Measurements from ENCODE around the gene CNPY3. TPM values are rescaled to one million over a fixed set of nuclear protein-coding genes. Genes with fewer than 3 reads are reported as not detected.
"Not testable (repeated sequence)": the region's sequence is repeated elsewhere in the genome, so short reads cannot be mapped to it uniquely, and the experiment has no call there.

Gene CNPY3
- polyA plus RNA-seq (2013, experiment 1 of 2) = 39.7 TPM
- 39.2 TPM for polyA plus RNA-seq (2013, experiment 2 of 2)

- H4K91ac ChIP-seq (ENCODE audit: low read depth, low read length, poor library complexity) = no peak within 1 kb of the TSS
- peak; percentile 97 for DNase-seq (ENCODE audit: low spot score)
- peaks cover 0 to under 1% of the 10 kb centered on the region in 2 donors for H3K9me3 ChIP-seq (replicated peaks in 1 of 2; ENCODE audit: control insufficient read depth in 2 of 2, insufficient read depth in 1 of 2, low read depth in 1 of 2, low read length in 2 of 2)
- H3K27ac ChIP-seq (replicated peaks; ENCODE audit: low read length) = peak within 1 kb of the TSS; percentile 90
- peak within 1 kb of the TSS; percentile 42 for H2BK15ac ChIP-seq (ENCODE audit: low read length)
- peak within 1 kb of the TSS; percentile 98 for H3K18ac ChIP-seq (ENCODE audit: low read length)
- no peak within 1 kb of the TSS for H3K23ac ChIP-seq (ENCODE audit: low read depth, low read length, poor library complexity)
- peak within 1 kb of the TSS; percentile 72 to 84 for H3K4me3 ChIP-seq (ENCODE audit: low read length in 2 of 2)
- H3K14ac ChIP-seq (ENCODE audit: low read length) = no peak within 1 kb of the TSS
- H2BK120ac ChIP-seq (ENCODE audit: low read depth, low read length) = no peak within 1 kb of the TSS
- H3K27me3 ChIP-seq (ENCODE audit: control insufficient read depth in 3 of 3, insufficient read depth in 3 of 3, low read depth in 1 of 3, low read length in 3 of 3) = no peaks in the 10 kb centered on the region
- no peak within 1 kb of the TSS for H4K8ac ChIP-seq (ENCODE audit: low read depth, low read length)
- peak within 1 kb of the TSS; percentile 42 for H2AK5ac ChIP-seq (ENCODE audit: low read depth, low read length)
- H2AFZ ChIP-seq (ENCODE audit: low read length) = peak within 1 kb of the TSS; percentile 92
- peak within 1 kb of the TSS; percentile 56 for H2BK5ac ChIP-seq (ENCODE audit: low read length)
- peak within 1 kb of the TSS; percentile 94 for H3K9ac ChIP-seq (ENCODE audit: low read depth, low read length, poor library complexity)
- WGBS, 2 donors (ENCODE audit: extremely low coverage in 2 of 2, insufficient read length in 2 of 2, insufficient replicate concordance in 1 of 2) = no CpG with 5 or more reads among the region's 63 CpGs
- H3K36me3 ChIP-seq (replicated peaks in 1 of 2; ENCODE audit: control insufficient read depth in 2 of 2, insufficient read depth in 2 of 2, low read length in 2 of 2) = peaks cover 6 to 30% of the 10 kb centered on the region in 2 donors
- peaks cover 4 to 5% of the 10 kb centered on the region in 2 donors for H3K4me1 ChIP-seq (ENCODE audit: control insufficient read depth in 2 of 2, insufficient read depth in 1 of 2, low read depth in 1 of 2, low read length in 2 of 2)
- peak within 1 kb of the TSS; percentile 82 for H3K4me2 ChIP-seq (ENCODE audit: insufficient read depth, low read length, poor library complexity, severe bottlenecking)
- H3K4ac ChIP-seq (ENCODE audit: low read length) = peak within 1 kb of the TSS; percentile 77
- peaks cover 5% of the 10 kb centered on the region for H3K79me1 ChIP-seq (ENCODE audit: low read depth, low read length)
- H2BK12ac ChIP-seq (ENCODE audit: low read length) = peak within 1 kb of the TSS; percentile 30
Measured at GRCh38 chr6:42928986-42929820, at the start of gene CNPY3. TSS of gene CNPY3 (plus strand) at chr6:42929480. CDS start at chr6:42929571, 91 bp downstream.

DNA sequence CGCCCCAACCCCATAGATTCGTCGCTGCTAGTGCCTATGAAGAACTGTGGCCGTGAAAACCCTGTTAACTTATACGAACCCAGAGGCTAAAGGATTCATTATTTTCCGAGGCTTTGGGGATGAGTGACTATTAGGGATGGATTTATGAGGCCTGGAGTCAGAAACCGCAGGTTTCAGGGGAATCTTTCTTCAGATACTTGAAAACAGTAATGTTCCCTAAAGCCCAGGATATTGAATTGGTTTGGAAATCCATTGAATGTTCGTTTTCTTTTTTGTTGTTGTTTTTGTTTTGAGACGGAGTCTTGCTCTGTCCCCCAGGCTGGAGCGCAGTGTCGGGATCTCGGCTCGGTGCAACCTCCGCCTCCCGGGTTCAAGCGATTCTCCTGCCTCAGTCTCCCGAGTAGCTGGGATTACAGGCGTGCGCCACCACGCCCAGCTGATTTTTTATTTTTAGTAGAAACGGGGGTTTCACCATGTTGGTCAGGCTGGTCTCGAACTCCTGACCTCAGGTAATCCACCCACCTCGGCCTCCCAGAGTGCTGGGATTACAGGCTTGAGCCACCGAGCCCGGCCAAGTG, 49.0 kb upstream of the CNPY3 start:
- Histone ChIP-seq H3K27ac (replicated peaks; ENCODE audit: low read length) (peak overlapping the region; percentile 43), H2AFZ (ENCODE audit: low read length) (peak overlapping the region; percentile 92), H2BK5ac (ENCODE audit: low read length) (peak overlapping the region; percentile 69), H3K9ac (ENCODE audit: low read depth, low read length, poor library complexity) (peak overlapping the region; percentile 83), H3K18ac (ENCODE audit: low read length) (peak overlapping the region; percentile 50), H3K14ac (ENCODE audit: low read length) (peak overlapping the region; percentile 11), H3K4me3 (ENCODE audit: low read length in 2 of 2) (peak overlapping the region; percentile 83 to 84), H3K36me3 (replicated peaks in 1 of 2; ENCODE audit: control insufficient read depth in 2 of 2, insufficient read depth in 2 of 2, low read length in 2 of 2) (peaks cover 24 to 45% of the 10 kb centered on the region in 2 donors), H3K4me2 (ENCODE audit: insufficient read depth, low read length, poor library complexity, severe bottlenecking) (peak overlapping the region; percentile 59)
- H3K4ac ChIP-seq (ENCODE audit: low read length); H3K23ac ChIP-seq (ENCODE audit: low read depth, low read length, poor library complexity); H3K79me1 ChIP-seq (ENCODE audit: low read depth, low read length); H2BK15ac ChIP-seq (ENCODE audit: low read length); H2BK12ac ChIP-seq (ENCODE audit: low read length); H4K8ac ChIP-seq (ENCODE audit: low read depth, low read length); H2BK120ac ChIP-seq (ENCODE audit: low read depth, low read length); DNase-seq (ENCODE audit: low spot score); H3K4me1 ChIP-seq (ENCODE audit: control insufficient read depth in 2 of 2, insufficient read depth in 1 of 2, low read depth in 1 of 2, low read length in 2 of 2); H2AK5ac ChIP-seq (ENCODE audit: low read depth, low read length); H3K9me3 ChIP-seq (replicated peaks in 1 of 2; ENCODE audit: control insufficient read depth in 2 of 2, insufficient read depth in 1 of 2, low read depth in 1 of 2, low read length in 2 of 2); H4K91ac ChIP-seq (ENCODE audit: low read depth, low read length, poor library complexity); H3K27me3 ChIP-seq (ENCODE audit: control insufficient read depth in 3 of 3, insufficient read depth in 3 of 3, low read depth in 1 of 3, low read length in 3 of 3): not testable (repeated sequence)
- no CpG with 5 or more reads among the region's 25 CpGs for WGBS, 2 donors (ENCODE audit: extremely low coverage in 2 of 2, insufficient read length in 2 of 2, insufficient replicate concordance in 1 of 2)

GRCh38 chr6:42880871-42881270, 48.4 kb upstream of the CNPY3 start:
- H4K8ac ChIP-seq (ENCODE audit: low read depth, low read length); DNase-seq (ENCODE audit: low spot score); H3K27ac ChIP-seq (replicated peaks; ENCODE audit: low read length); H2BK5ac ChIP-seq (ENCODE audit: low read length); H3K9me3 ChIP-seq (replicated peaks in 1 of 2; ENCODE audit: control insufficient read depth in 2 of 2, insufficient read depth in 1 of 2, low read depth in 1 of 2, low read length in 2 of 2); H3K18ac ChIP-seq (ENCODE audit: low read length); H3K23ac ChIP-seq (ENCODE audit: low read depth, low read length, poor library complexity); H3K4ac ChIP-seq (ENCODE audit: low read length); H3K4me1 ChIP-seq (ENCODE audit: control insufficient read depth in 2 of 2, insufficient read depth in 1 of 2, low read depth in 1 of 2, low read length in 2 of 2); H2BK15ac ChIP-seq (ENCODE audit: low read length); H4K91ac ChIP-seq (ENCODE audit: low read depth, low read length, poor library complexity); H2BK12ac ChIP-seq (ENCODE audit: low read length); H2AK5ac ChIP-seq (ENCODE audit: low read depth, low read length); H2BK120ac ChIP-seq (ENCODE audit: low read depth, low read length); H3K79me1 ChIP-seq (ENCODE audit: low read depth, low read length); H3K9ac ChIP-seq (ENCODE audit: low read depth, low read length, poor library complexity); H3K14ac ChIP-seq (ENCODE audit: low read length); H3K27me3 ChIP-seq (ENCODE audit: control insufficient read depth in 3 of 3, insufficient read depth in 3 of 3, low read depth in 1 of 3, low read length in 3 of 3); H2AFZ ChIP-seq (ENCODE audit: low read length): not testable (repeated sequence)
- WGBS, 2 donors (ENCODE audit: extremely low coverage in 2 of 2, insufficient read length in 2 of 2, insufficient replicate concordance in 1 of 2) = no CpG with 5 or more reads among the region's 12 CpGs
- Histone ChIP-seq H3K36me3 (replicated peaks in 1 of 2; ENCODE audit: control insufficient read depth in 2 of 2, insufficient read depth in 2 of 2, low read length in 2 of 2) (peaks cover 29 to 50% of the 10 kb centered on the region in 2 donors), H3K4me3 (ENCODE audit: low read length in 2 of 2) (peak overlapping the region in 1 of 2 donors; percentile 84), H3K4me2 (ENCODE audit: insufficient read depth, low read length, poor library complexity, severe bottlenecking) (peak overlapping the region; percentile 59)

- H4K91ac ChIP-seq (ENCODE audit: low read depth, low read length, poor library complexity) = no peak overlapping the region
- peaks cover 0 to 3% of the 10 kb centered on the region in 2 donors for H3K4me1 ChIP-seq (ENCODE audit: control insufficient read depth in 2 of 2, insufficient read depth in 1 of 2, low read depth in 1 of 2, low read length in 2 of 2)
- H2BK5ac ChIP-seq (ENCODE audit: low read length) = no peak overlapping the region
- no peak overlapping the region for H2AK5ac ChIP-seq (ENCODE audit: low read depth, low read length)
- no peak overlapping the region for H2BK12ac ChIP-seq (ENCODE audit: low read length)
- H3K36me3 ChIP-seq (replicated peaks in 1 of 2; ENCODE audit: control insufficient read depth in 2 of 2, insufficient read depth in 2 of 2, low read length in 2 of 2) = peaks cover 32 to 65% of the 10 kb centered on the region in 2 donors
- no peak overlapping the region for H4K8ac ChIP-seq (ENCODE audit: low read depth, low read length)
- H3K79me1 ChIP-seq (ENCODE audit: low read depth, low read length) = peaks cover 5% of the 10 kb centered on the region
- H3K27me3 ChIP-seq (ENCODE audit: control insufficient read depth in 3 of 3, insufficient read depth in 3 of 3, low read depth in 1 of 3, low read length in 3 of 3) = no peaks in the 10 kb centered on the region
- H3K4me3 ChIP-seq (ENCODE audit: low read length in 2 of 2) = no peak overlapping the region
- H3K23ac ChIP-seq (ENCODE audit: low read depth, low read length, poor library complexity) = no peak overlapping the region
- H3K9ac ChIP-seq (ENCODE audit: low read depth, low read length, poor library complexity) = no peak overlapping the region
- H3K18ac ChIP-seq (ENCODE audit: low read length) = no peak overlapping the region
- H2AFZ ChIP-seq (ENCODE audit: low read length) = no peak overlapping the region
- no CpG with 5 or more reads among the region's 4 CpGs for WGBS, 2 donors (ENCODE audit: extremely low coverage in 2 of 2, insufficient read length in 2 of 2, insufficient replicate concordance in 1 of 2)
- H2BK15ac ChIP-seq (ENCODE audit: low read length) = no peak overlapping the region
- no peak overlapping the region for H3K4me2 ChIP-seq (ENCODE audit: insufficient read depth, low read length, poor library complexity, severe bottlenecking)
- H3K4ac ChIP-seq (ENCODE audit: low read length) = no peak overlapping the region
- H2BK120ac ChIP-seq (ENCODE audit: low read depth, low read length) = no peak overlapping the region
- DNase-seq (ENCODE audit: low spot score) = no peak
- H3K9me3 ChIP-seq (replicated peaks in 1 of 2; ENCODE audit: control insufficient read depth in 2 of 2, insufficient read depth in 1 of 2, low read depth in 1 of 2, low read length in 2 of 2) = no peaks in the 10 kb centered on the region
- no peak overlapping the region for H3K14ac ChIP-seq (ENCODE audit: low read length)
- no peak overlapping the region for H3K27ac ChIP-seq (replicated peaks; ENCODE audit: low read length)
Measured at GRCh38 chr6:42885702-42886101, 43.6 kb upstream of the CNPY3 start.

All from neuronal stem cell (in vitro differentiated cells).